H1 (cell line): Measurements from ENCODE around the gene ATAD3B. TPM values are rescaled to one million over a fixed set of nuclear protein-coding genes. Genes with fewer than 3 reads are reported as not detected.

Experiments
- ASH2L ChIP-seq: fragments of 200-600, 300-600 bp; sonication (generic); IDR thresholded peaks from one replicate; pipeline ENCODE4 v1.7.1; 2017; ENCODE audit warnings: low read length
- BRCA1 ChIP-seq: IDR thresholded peaks from 2 replicates; pipeline ENCODE4 v1.6.1; 2012; ENCODE audit warnings: low read depth, low read length, improper control_type of control experiment
- CBX8 ChIP-seq: fragments of 300-800, 300-1000 bp; sonication (generic); IDR thresholded peaks from 2 replicates; pipeline ENCODE4 v1.7.1; 2016; ENCODE audit warnings: low read depth, low read length, borderline replicate concordance
- CEBPB ChIP-seq: IDR thresholded peaks from 2 replicates; pipeline ENCODE4 v1.6.1; 2012; ENCODE audit warnings: low read depth, low read length
- CHD2 ChIP-seq: IDR thresholded peaks from 2 replicates; pipeline ENCODE4 v1.6.1; 2012; ENCODE audit warnings: low read length, improper control_type of control experiment
- CREB1 ChIP-seq: IDR thresholded peaks from 2 replicates; pipeline ENCODE4 v1.6.1; 2012; ENCODE audit warnings: inconsistent platforms
- EGR1 ChIP-seq: IDR thresholded peaks from 2 replicates; pipeline ENCODE4 v1.6.1; 2011; ENCODE audit warnings: low read depth, low read length, borderline replicate concordance
- GABPA ChIP-seq: IDR thresholded peaks from 2 replicates; pipeline ENCODE4 v1.6.1; 2011; ENCODE audit warnings: mild to moderate bottlenecking, low read length, moderate library complexity, borderline replicate concordance; ENCODE audit not compliant: insufficient read depth
- HDAC2 ChIP-seq, 2 experiments: fragments of 300-600 bp in 1 of 2; sonication (generic) in 1 of 2; IDR thresholded peaks; 2 replicates each; pipeline ENCODE4 v1.6.1; 2011 to 2012; ENCODE audit warnings: low read depth in 2 of 2, low read length in 2 of 2, mild to moderate bottlenecking in 2 of 2, moderate library complexity in 2 of 2, borderline replicate concordance in 1 of 2, inconsistent platforms in 1 of 2
- JUND ChIP-seq: IDR thresholded peaks from 2 replicates; pipeline ENCODE4 v1.6.1; 2011; ENCODE audit warnings: mild to moderate bottlenecking, improper control_type of control experiment, low read length
- KDM5A ChIP-seq: fragments of 200-600 bp; IDR thresholded peaks from 2 replicates; pipeline ENCODE4 v1.7.1; 2012; ENCODE audit warnings: mild to moderate bottlenecking, low read length, inconsistent platforms, mixed read lengths
- POLR2AphosphoS5 ChIP-seq: IDR thresholded peaks from 2 replicates; pipeline ENCODE4 v1.6.1; 2011; ENCODE audit warnings: low read depth, low read length
- SAP30 ChIP-seq: fragments of 300-600 bp; sonication (generic); IDR thresholded peaks from 2 replicates; pipeline ENCODE4 v1.7.1; 2012; ENCODE audit warnings: low read length, moderate library complexity, mild to moderate bottlenecking, inconsistent platforms; ENCODE audit not compliant: insufficient read depth, insufficient replicate concordance
- SP1 ChIP-seq: IDR thresholded peaks from 2 replicates; pipeline ENCODE4 v1.6.1; 2011; ENCODE audit warnings: low read depth, low read length
- TAF1 ChIP-seq: IDR thresholded peaks from 2 replicates; pipeline ENCODE4 v1.6.1; 2011; ENCODE audit warnings: mild to moderate bottlenecking, low read depth, low read length
- TAF7 ChIP-seq: optimal IDR thresholded peaks from 2 replicates; pipeline ENCODE3; 2011; ENCODE audit warnings: low read depth, mild to moderate bottlenecking, inconsistent platforms, low read length, moderate library complexity, borderline replicate concordance
- TBP ChIP-seq: IDR thresholded peaks from 2 replicates; pipeline ENCODE4 v1.6.1; 2011; ENCODE audit warnings: low read depth, low read length, improper control_type of control experiment
- TCF12 ChIP-seq: IDR thresholded peaks from 2 replicates; pipeline ENCODE4 v1.6.1; 2011; ENCODE audit warnings: low read depth, mild to moderate bottlenecking, low read length
- YY1 ChIP-seq: IDR thresholded peaks from 2 replicates; pipeline ENCODE4 v1.6.1; 2011; ENCODE audit warnings: low read depth, mild to moderate bottlenecking, low read length
- ZNF274 ChIP-seq: IDR thresholded peaks from 2 replicates; pipeline ENCODE4 v1.7.0; 2012; ENCODE audit warnings: low read length, borderline replicate concordance; ENCODE audit errors: extremely low read depth
- polyA plus RNA-seq, 7 experiments: library from polyadenylated mRNA; depleted of rRNA in 3 of 7; stranded (reverse) in 5 of 7; unstranded in 2 of 7; fragments of >200 nt in 5 of 7; fragments of 200-250 nt in 2 of 7; gene quantifications; 1 replicate in 5 of 7; 2 replicates in 1 of 7; 4 replicates in 1 of 7; pipeline versions ENCODE4 v1.2.1 to v1.2.3, GENCODE V29; 2011 to 2013; ENCODE audit warnings: missing spikeins in 2 of 7, mixed read lengths in 2 of 7
- total RNA-seq: library from RNA; stranded (reverse); fragmentation: NEBNext Ultra II Directional; extraction: Animal tissue kit (Norgen Biotek cat#: 25700); gene quantifications from 2 replicates; pipeline ENCODE4 v1.2.1, GENCODE V29; 2021
- TF ChIP-seq, protein P1 (sequence below): IDR thresholded peaks from 2 replicates; pipeline ENCODE4 v1.6.1; 2012; ENCODE audit warnings: inconsistent platforms
- TF ChIP-seq, protein P2 (sequence below): IDR thresholded peaks from 2 replicates; pipeline ENCODE4 v1.6.1; 2011; ENCODE audit warnings: low read depth, mild to moderate bottlenecking, low read length; ENCODE audit not compliant: insufficient read depth
- TF ChIP-seq, protein P3 (sequence below): IDR thresholded peaks from 2 replicates; pipeline ENCODE4 v1.6.1; 2012; ENCODE audit warnings: inconsistent platforms

The ATAD3B gene
- total and polyA plus RNA-seq, 2 of the 8 experiments (the other 6 are each of a cell fraction or from before 2014, with no cell fraction given) = 31.3 to 63.0 TPM

DNA sequence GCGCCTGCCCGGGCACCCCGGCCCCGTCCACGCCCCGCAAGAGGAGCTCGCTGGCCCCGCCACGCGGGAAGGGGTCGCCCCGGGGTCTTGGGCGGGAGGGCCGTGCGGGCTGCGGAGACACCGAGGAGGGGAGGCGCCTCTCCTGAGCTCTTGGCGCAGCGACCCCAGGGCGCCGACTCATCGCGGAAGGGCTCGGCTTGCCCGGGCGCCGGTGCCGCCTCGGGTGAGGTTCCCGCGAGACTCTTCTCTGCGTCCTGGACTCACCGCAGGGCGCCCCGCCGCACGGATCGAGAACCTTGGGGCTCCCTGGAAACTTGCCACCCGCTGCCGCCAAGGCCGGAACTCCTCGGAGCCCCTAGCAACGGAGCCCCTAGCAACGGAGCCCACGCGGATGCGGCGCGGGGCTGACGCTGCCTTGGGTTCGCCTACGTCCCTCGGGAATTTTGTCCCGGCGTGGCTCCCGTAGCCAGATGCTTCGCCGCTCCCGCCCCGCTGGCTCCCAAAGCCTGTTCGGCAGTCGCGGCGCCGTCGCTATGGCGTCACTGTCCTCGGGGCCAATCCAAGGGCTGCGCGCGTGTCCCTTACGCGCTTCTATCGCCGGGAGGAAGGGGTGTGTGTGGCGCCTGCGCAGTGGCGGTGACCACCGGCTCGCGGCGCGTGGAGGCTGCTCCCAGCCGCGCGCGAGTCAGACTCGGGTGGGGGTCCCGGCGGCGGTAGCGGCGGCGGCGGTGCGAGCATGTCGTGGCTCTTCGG is 40.1 kb downstream of the ATAD3B start, which contains the start of gene ATAD3A (continued):
- TF ChIP-seq SAP30 (no peak), YY1 (no peak), CHD2 (peak; percentile 92), TAF7 (no peak), POLR2AphosphoS5 (no peak), ASH2L (peak; percentile 50), TBP (peak; percentile 12; the same call in 1 of the 2 replicates), TCF12 (0 out of 2 replicates have a peak, but pooled peaks have one; percentile 59), HDAC2 (IDR thresholded peaks at IDR 0.05; ENCODE audit: borderline replicate concordance in 1 of 2, low read depth in 2 of 2, low read length in 2 of 2) (peak; percentile 25 to 43; a peak in 1 of 4 replicates), ZNF274 (no peak), GABPA (peak; percentile 44; the same call in 1 of the 2 replicates), CBX8 (no peak), JUND (peak; percentile 59), EGR1 (no peak), KDM5A (peak; percentile 44; the same call in 1 of the 2 replicates), SP1 (peak; percentile 57), TAF1 (0 out of 2 replicates have a peak, but pooled peaks have one; percentile 56), BRCA1 (peak; percentile 63), CREB1 (peak; percentile 98), CEBPB (no peak)
- TF ChIP-seq, protein P1, sequence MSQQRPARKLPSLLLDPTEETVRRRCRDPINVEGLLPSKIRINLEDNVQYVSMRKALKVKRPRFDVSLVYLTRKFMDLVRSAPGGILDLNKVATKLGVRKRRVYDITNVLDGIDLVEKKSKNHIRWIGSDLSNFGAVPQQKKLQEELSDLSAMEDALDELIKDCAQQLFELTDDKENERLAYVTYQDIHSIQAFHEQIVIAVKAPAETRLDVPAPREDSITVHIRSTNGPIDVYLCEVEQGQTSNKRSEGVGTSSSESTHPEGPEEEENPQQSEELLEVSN = peak; percentile 59
- TF ChIP-seq, protein P2, sequence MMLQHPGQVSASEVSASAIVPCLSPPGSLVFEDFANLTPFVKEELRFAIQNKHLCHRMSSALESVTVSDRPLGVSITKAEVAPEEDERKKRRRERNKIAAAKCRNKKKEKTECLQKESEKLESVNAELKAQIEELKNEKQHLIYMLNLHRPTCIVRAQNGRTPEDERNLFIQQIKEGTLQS = peak; percentile 76; the same call in 1 of the 2 replicates
- TF ChIP-seq, protein P3, sequence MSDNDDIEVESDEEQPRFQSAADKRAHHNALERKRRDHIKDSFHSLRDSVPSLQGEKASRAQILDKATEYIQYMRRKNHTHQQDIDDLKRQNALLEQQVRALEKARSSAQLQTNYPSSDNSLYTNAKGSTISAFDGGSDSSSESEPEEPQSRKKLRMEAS = peak; percentile 77
